Measurements from ENCODE around the gene ALB.

ALB gene

GRCh38 chr4:73416423-73417087 lies 12.5 kb downstream of the ALB start:
- TF ChIP-seq, protein P1, sequence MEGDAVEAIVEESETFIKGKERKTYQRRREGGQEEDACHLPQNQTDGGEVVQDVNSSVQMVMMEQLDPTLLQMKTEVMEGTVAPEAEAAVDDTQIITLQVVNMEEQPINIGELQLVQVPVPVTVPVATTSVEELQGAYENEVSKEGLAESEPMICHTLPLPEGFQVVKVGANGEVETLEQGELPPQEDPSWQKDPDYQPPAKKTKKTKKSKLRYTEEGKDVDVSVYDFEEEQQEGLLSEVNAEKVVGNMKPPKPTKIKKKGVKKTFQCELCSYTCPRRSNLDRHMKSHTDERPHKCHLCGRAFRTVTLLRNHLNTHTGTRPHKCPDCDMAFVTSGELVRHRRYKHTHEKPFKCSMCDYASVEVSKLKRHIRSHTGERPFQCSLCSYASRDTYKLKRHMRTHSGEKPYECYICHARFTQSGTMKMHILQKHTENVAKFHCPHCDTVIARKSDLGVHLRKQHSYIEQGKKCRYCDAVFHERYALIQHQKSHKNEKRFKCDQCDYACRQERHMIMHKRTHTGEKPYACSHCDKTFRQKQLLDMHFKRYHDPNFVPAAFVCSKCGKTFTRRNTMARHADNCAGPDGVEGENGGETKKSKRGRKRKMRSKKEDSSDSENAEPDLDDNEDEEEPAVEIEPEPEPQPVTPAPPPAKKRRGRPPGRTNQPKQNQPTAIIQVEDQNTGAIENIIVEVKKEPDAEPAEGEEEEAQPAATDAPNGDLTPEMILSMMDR (IDR thresholded peaks at IDR 0.05; ENCODE audit: unreplicated experiment in 3 of 3) = no peak
- H3K4me3 Mint-ChIP-seq = no peak overlapping the region
- no peak overlapping the region for H3K27ac Mint-ChIP-seq
- H3K9me3 Mint-ChIP-seq = no peaks in the 10 kb centered on the region
- no peaks in the 10 kb centered on the region for H3K4me1 Mint-ChIP-seq
- H3K27me3 Mint-ChIP-seq (ENCODE audit: low read depth) = no peaks in the 10 kb centered on the region
- no peaks in the 10 kb centered on the region for H3K36me3 Mint-ChIP-seq (ENCODE audit: low read depth)

DNA sequence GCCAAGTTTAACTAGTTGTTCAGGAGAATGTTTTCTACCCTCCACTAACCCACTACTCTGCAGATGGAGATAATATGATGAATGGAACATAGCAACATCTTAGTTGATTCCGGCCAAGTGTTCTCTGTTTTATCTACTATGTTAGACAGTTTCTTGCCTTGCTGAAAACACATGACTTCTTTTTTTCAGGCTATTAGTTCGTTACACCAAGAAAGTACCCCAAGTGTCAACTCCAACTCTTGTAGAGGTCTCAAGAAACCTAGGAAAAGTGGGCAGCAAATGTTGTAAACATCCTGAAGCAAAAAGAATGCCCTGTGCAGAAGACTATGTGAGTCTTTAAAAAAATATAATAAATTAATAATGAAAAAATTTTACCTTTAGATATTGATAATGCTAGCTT lies 13.3 kb downstream of the ALB start:
- no peaks in the 10 kb centered on the region for H3K9me3 Mint-ChIP-seq
- H3K4me1 Mint-ChIP-seq = no peaks in the 10 kb centered on the region
- H3K27me3 Mint-ChIP-seq (ENCODE audit: low read depth) = no peaks in the 10 kb centered on the region
- no peaks in the 10 kb centered on the region for H3K36me3 Mint-ChIP-seq (ENCODE audit: low read depth)
- no peak overlapping the region for H3K4me3 Mint-ChIP-seq
- no peak overlapping the region for H3K27ac Mint-ChIP-seq
- TF ChIP-seq, protein P1 (IDR thresholded peaks at IDR 0.05; ENCODE audit: unreplicated experiment in 3 of 3) = no peak

DNA sequence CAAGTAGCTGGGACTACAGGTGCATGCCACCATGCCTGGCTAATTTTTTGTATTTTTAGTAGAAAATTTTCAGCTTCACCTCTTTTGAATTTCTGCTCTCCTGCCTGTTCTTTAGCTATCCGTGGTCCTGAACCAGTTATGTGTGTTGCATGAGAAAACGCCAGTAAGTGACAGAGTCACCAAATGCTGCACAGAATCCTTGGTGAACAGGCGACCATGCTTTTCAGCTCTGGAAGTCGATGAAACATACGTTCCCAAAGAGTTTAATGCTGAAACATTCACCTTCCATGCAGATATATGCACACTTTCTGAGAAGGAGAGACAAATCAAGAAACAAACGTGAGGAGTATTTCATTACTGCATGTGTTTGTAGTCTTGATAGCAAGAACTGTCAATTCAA lies 13.9 kb downstream of the ALB start:
- Mint-ChIP-seq H3K9me3 (no peaks in the 10 kb centered on the region), H3K27ac (no peak overlapping the region), H3K4me1 (no peaks in the 10 kb centered on the region), H3K36me3 (ENCODE audit: low read depth) (no peaks in the 10 kb centered on the region), H3K27me3 (ENCODE audit: low read depth) (no peaks in the 10 kb centered on the region), H3K4me3 (no peak overlapping the region)
- TF ChIP-seq, protein P1 (IDR thresholded peaks at IDR 0.05; ENCODE audit: unreplicated experiment in 3 of 3) = no peak

DNA sequence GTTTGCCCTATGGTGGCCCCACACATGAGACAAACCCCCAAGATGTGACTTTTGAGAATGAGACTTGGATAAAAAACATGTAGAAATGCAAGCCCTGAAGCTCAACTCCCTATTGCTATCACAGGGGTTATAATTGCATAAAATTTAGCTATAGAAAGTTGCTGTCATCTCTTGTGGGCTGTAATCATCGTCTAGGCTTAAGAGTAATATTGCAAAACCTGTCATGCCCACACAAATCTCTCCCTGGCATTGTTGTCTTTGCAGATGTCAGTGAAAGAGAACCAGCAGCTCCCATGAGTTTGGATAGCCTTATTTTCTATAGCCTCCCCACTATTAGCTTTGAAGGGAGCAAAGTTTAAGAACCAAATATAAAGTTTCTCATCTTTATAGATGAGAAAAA lies 14.6 kb downstream of the ALB start:
- Mint-ChIP-seq H3K27ac (no peak overlapping the region), H3K4me3 (no peak overlapping the region), H3K36me3 (ENCODE audit: low read depth) (no peaks in the 10 kb centered on the region), H3K27me3 (ENCODE audit: low read depth) (no peaks in the 10 kb centered on the region), H3K9me3 (no peaks in the 10 kb centered on the region), H3K4me1 (no peaks in the 10 kb centered on the region)
- TF ChIP-seq, protein P1 (IDR thresholded peaks at IDR 0.05; ENCODE audit: unreplicated experiment in 3 of 3) = no peak

- Mint-ChIP-seq H3K36me3 (ENCODE audit: low read depth) (no peaks in the 10 kb centered on the region), H3K4me3 (no peak overlapping the region), H3K9me3 (no peaks in the 10 kb centered on the region), H3K27me3 (ENCODE audit: low read depth) (no peaks in the 10 kb centered on the region), H3K4me1 (no peaks in the 10 kb centered on the region), H3K27ac (no peak overlapping the region)
- TF ChIP-seq, protein P1 (IDR thresholded peaks at IDR 0.05; ENCODE audit: unreplicated experiment in 3 of 3) = no peak
These were observed 15.3 kb downstream of the ALB start for GRCh38 chr4:73419106-73420038.
